HepG2 (cell line): ENCODE results near the gene UBXN6. TPM values are rescaled to one million over a fixed set of nuclear protein-coding genes. Genes with fewer than 3 reads are reported as not detected.

Source experiments
- ATAC-seq: fragments of 200-7000 bp; cut with Tn5 transposase; 3 replicates; pipeline ENCODE4 v1.9.1; 2020; ENCODE audit warnings: mild to moderate bottlenecking, moderate library complexity
- BruUV-seq: library from RNA; stranded (reverse); fragments of 400-500 nt; replicated peaks from 2 replicates; lab custom pipeline; 2021; lab: Mats Ljungman, UMichigan
- CTCF ChIA-PET: fragments of 300-600 bp; formaldehyde crosslinking; extraction: SDS; loops from one replicate; lab custom pipeline; 2021; ENCODE audit warnings: low total read pairs, inconsistent platforms, low intra/inter-chr PET ratio; lab: Yijun Ruan, JAX
- POLR2A ChIA-PET: fragments of 350-600 bp; sonication (Branson Sonifier 250); formaldehyde crosslinking; loops from one replicate; lab custom pipeline; 2020; ENCODE audit warnings: antibody characterized with exemption, inconsistent platforms; lab: Yijun Ruan, JAX
- DNase-seq: peaks from one replicate; pipeline ENCODE4 v3.0.0-alpha.2; 2015; ENCODE audit warnings: low spot score
- FAIRE-seq: peaks from 3 replicates; lab custom pipeline; 2011; peaks lifted over from hg19 to GRCh38; lab: Jason Lieb, UNC
- H2AFZ ChIP-seq: one replicate; pipeline ENCODE4 v1.6.1; 2011; ENCODE audit warnings: low read length, inconsistent platforms
- H3K27ac ChIP-seq: fragments of 300-600 bp; 3 replicates; pipeline ENCODE4 v1.8.0; 2011; ENCODE audit warnings: mixed run types, mild to moderate bottlenecking, mixed read lengths, low read length, inconsistent platforms; ENCODE audit not compliant: insufficient read depth; ENCODE audit errors: extremely low read length
- H3K27me3 ChIP-seq, 2 experiments: fragments of 200-600 bp in 1 of 2; 2 replicates in 1 of 2; 3 replicates in 1 of 2; pipeline versions ENCODE4 v1.6.0 to v1.8.0; 2011; ENCODE audit warnings: low read length in 2 of 2, mild to moderate bottlenecking in 2 of 2, moderate library complexity in 2 of 2, inconsistent platforms in 1 of 2; ENCODE audit not compliant: insufficient read depth in 2 of 2, control insufficient read depth in 1 of 2
- H3K36me3 ChIP-seq, 2 experiments: fragments of 200-600 bp in 1 of 2; replicated peaks in 1 of 2; 2 replicates in 1 of 2; 3 replicates in 1 of 2; pipeline versions ENCODE4 v1.5.1 to v1.8.0; 2011; ENCODE audit warnings: low read length in 2 of 2, inconsistent platforms in 1 of 2; ENCODE audit not compliant: insufficient read depth in 2 of 2, control insufficient read depth in 1 of 2
- H3K4me1 ChIP-seq: 2 replicates; pipeline ENCODE4 v1.5.1; 2012; ENCODE audit warnings: low read length, inconsistent platforms; ENCODE audit not compliant: insufficient read depth
- H3K4me2 ChIP-seq: 2 replicates; pipeline ENCODE4 v1.6.0; 2011; ENCODE audit warnings: low read depth, low read length, inconsistent platforms
- H3K4me3 ChIP-seq, 3 experiments: fragments of 200-600 bp in 1 of 3; sonication (generic), shearing (Covaris generic) in 1 of 3; replicated peaks in 1 of 3; 2 replicates each; pipeline ENCODE4 v1.5.1; 2011 to 2016; ENCODE audit warnings: low read length in 3 of 3, inconsistent platforms in 2 of 3, low read depth in 2 of 3, mild to moderate bottlenecking in 2 of 3, control low read depth in 1 of 3, mixed read lengths in 1 of 3; ENCODE audit not compliant: insufficient read depth in 1 of 3
- H3K79me2 ChIP-seq: one replicate; pipeline ENCODE4 v1.6.1; 2011; ENCODE audit warnings: low read length, inconsistent platforms; ENCODE audit not compliant: insufficient read depth
- H3K9ac ChIP-seq: 2 replicates; pipeline ENCODE4 v1.6.0; 2011; ENCODE audit warnings: mild to moderate bottlenecking, low read depth, low read length, inconsistent platforms; ENCODE audit not compliant: insufficient read depth
- H3K9me3 ChIP-seq: 2 replicates; pipeline ENCODE4 v1.5.1; 2012; ENCODE audit warnings: mild to moderate bottlenecking, low read length
- H4K20me1 ChIP-seq: 2 replicates; pipeline ENCODE4 v1.6.0; 2011; ENCODE audit warnings: inconsistent platforms, mild to moderate bottlenecking, low read length, moderate library complexity; ENCODE audit not compliant: insufficient read depth
- ELF1 ChIP-seq: sonication (generic); formaldehyde crosslinking; IDR thresholded peaks from 2 replicates; pipeline ENCODE4 v1.4.0; 2020; ENCODE audit warnings: missing genetic modification reagents
- FOSL2 ChIP-seq: sonication (generic); formaldehyde crosslinking; IDR thresholded peaks from 2 replicates; pipeline ENCODE4 v1.4.0; 2020; ENCODE audit warnings: missing genetic modification reagents
- HMGXB4 ChIP-seq, 2 experiments: sonication (generic) in 1 of 2; formaldehyde crosslinking in 1 of 2; IDR thresholded peaks; 2 replicates each; pipeline versions ENCODE4 v1.4.0 to v1.6.1; 2018 to 2020; ENCODE audit warnings: missing genetic modification reagents in 2 of 2, borderline replicate concordance in 1 of 2, low read depth in 1 of 2, mild to moderate bottlenecking in 1 of 2, missing biosample characterization in 1 of 2
- HNRNPLL ChIP-seq: fragments of 200-400 bp; formaldehyde crosslinking; IDR thresholded peaks from 2 replicates; pipeline ENCODE4 v1.6.1; 2017; ENCODE audit warnings: mild to moderate bottlenecking, low read depth, low read length; ENCODE audit not compliant: poor library complexity, severe bottlenecking
- IKZF1 ChIP-seq: fragments of 450-650 bp; IDR thresholded peaks from 2 replicates; pipeline ENCODE4 v1.7.1; 2016
- KDM5A ChIP-seq: fragments of 200-600 bp; sonication (generic); IDR thresholded peaks from 2 replicates; pipeline ENCODE4 v1.7.0; 2018; ENCODE audit warnings: antibody characterized with exemption, mild to moderate bottlenecking, low read length, borderline replicate concordance
- MBD4 ChIP-seq: IDR thresholded peaks from 2 replicates; pipeline ENCODE4 v1.6.1; 2012; ENCODE audit warnings: low read length, inconsistent platforms, borderline replicate concordance
- REXO4 ChIP-seq: sonication (generic); formaldehyde crosslinking; IDR thresholded peaks from 2 replicates; pipeline ENCODE4 v1.8.0; 2022; ENCODE audit warnings: missing genetic modification reagents, mild to moderate bottlenecking, borderline replicate concordance
- SMARCC2 ChIP-seq: fragments of 450-650 bp; IDR thresholded peaks from 2 replicates; pipeline ENCODE4 v1.6.1; 2017; ENCODE audit warnings: antibody characterized with exemption, mild to moderate bottlenecking
- TAF15 ChIP-seq: fragments of 200-400 bp; formaldehyde crosslinking; IDR thresholded peaks from one replicate; pipeline ENCODE4 v1.6.1; 2018; ENCODE audit warnings: mild to moderate bottlenecking, low read depth, low read length; ENCODE audit not compliant: poor library complexity, severe bottlenecking
- TEF ChIP-seq: sonication (generic); formaldehyde crosslinking; IDR thresholded peaks from 2 replicates; pipeline ENCODE4 v1.5.0; 2020; ENCODE audit warnings: missing genetic modification reagents
- ZFP41 ChIP-seq: sonication (generic); formaldehyde crosslinking; IDR thresholded peaks from 2 replicates; pipeline ENCODE4 v1.4.0; 2020; ENCODE audit warnings: mild to moderate bottlenecking, missing genetic modification reagents, borderline replicate concordance
- ZHX1 ChIP-seq: sonication (generic); formaldehyde crosslinking; IDR thresholded peaks from 2 replicates; pipeline ENCODE4 v1.8.1; 2022; ENCODE audit warnings: low read depth, mild to moderate bottlenecking, missing genetic modification reagents
- ZNF260 ChIP-seq: sonication (generic); formaldehyde crosslinking; IDR thresholded peaks from 2 replicates; pipeline ENCODE4 v1.4.0; 2020; ENCODE audit warnings: missing genetic modification reagents, low read depth, mild to moderate bottlenecking, borderline replicate concordance
- WGBS: methylation state at CpG from one replicate; pipeline ENCODE4 v1.1.6; 2017; ENCODE audit warnings: low lambda C conversion rate; 5-methylcytosine and 5-hydroxymethylcytosine counted together
- in situ Hi-C: cut with HindIII; loops from 2 replicates; pipeline ENCODE4 v1.10.0; 2017; ENCODE audit warnings: low pct_unique_long_range_greater_than_20kb; ENCODE audit not compliant: extremely low pct_ligation_motif_present
- intact Hi-C: fragments of 100-400 bp; cut with micrococcal nuclease; formaldehyde crosslinking; loops from one replicate; pipeline ENCODE4 v1.10.0; 2022; ENCODE audit not compliant: unreplicated experiment
- polyA plus RNA-seq, 8 experiments: library from polyadenylated mRNA; depleted of rRNA in 3 of 8; stranded (reverse) in 7 of 8; unstranded in 1 of 8; fragments of >200 nt; fragmentation: Illumina TruSeq in 4 of 8; extraction: Trizol in 4 of 8; gene quantifications; 2 replicates each; pipeline versions ENCODE4 v1.2.1 to v1.2.3, GENCODE V29; 2011 to 2016; ENCODE audit warnings: low read depth in 4 of 8, missing spikeins in 1 of 8, mixed read lengths in 1 of 8; ENCODE audit not compliant: insufficient read depth in 1 of 8
- total RNA-seq, 5 experiments: library from RNA; depleted of rRNA; stranded (reverse); fragments of >200 nt; fragmentation: Illumina TruSeq; extraction: Trizol; gene quantifications; 2 replicates each; pipeline ENCODE4 v1.2.3, GENCODE V29; 2016; ENCODE audit warnings: low read depth in 1 of 5

The UBXN6 gene
- total and polyA plus RNA-seq, 2 of the 13 experiments (the other 11 are each of a cell fraction or from before 2014, with no cell fraction given) = 34.9 to 35.5 TPM

GRCh38 chr19:4401769-4402170, 55.8 kb downstream of the UBXN6 start (continued):
- TF ChIP-seq ZHX1 (CRISPR knock-in tag) = no peak
- TF ChIP-seq TEF (CRISPR knock-in tag) = no peak
- no peak for TF ChIP-seq REXO4 (CRISPR knock-in tag)
- 0 out of 2 replicates have a peak, but pooled peaks have one; percentile 43 for TF ChIP-seq KDM5A
- TF ChIP-seq FOSL2 = no peak

- H3K27me3 ChIP-seq = no peaks in the 10 kb centered on the region; a peak in 1 of 5 replicates
- BruUV-seq = no TSS peak
- POLR2A ChIA-PET = interaction anchor here (0.6 to 1.4 kb wide), 4 partner anchors 9 to 516 kb away, joined by 3 to 14 read pairs (median 3); partner anchors contain the start of gene MPND
- CTCF ChIA-PET = interaction anchor here (0.5 to 3.7 kb wide), 6 partner anchors 10 to 133 kb away, joined by 3 to 27 read pairs (median 4); no protein-coding TSS in a partner anchor
- peak; percentile 82 for DNase-seq
- intact Hi-C loops = loop anchor here (5.0 kb wide), 2 partner anchors 57 to 133 kb away; partner anchors contain the start of gene UBXN6
- H3K79me2 ChIP-seq = peaks cover 68% of the 10 kb centered on the region
- peak; percentile 49 for FAIRE-seq
- H3K4me1 ChIP-seq = peaks cover 69% of the 10 kb centered on the region
- H3K9me3 ChIP-seq = no peaks in the 10 kb centered on the region
- H3K4me3 ChIP-seq = peak within 1 kb of the TSS; percentile 97 to 99 (median 97)
- in situ Hi-C loops = no loop called here
- peak within 1 kb of the TSS; percentile 84 for H3K27ac ChIP-seq
- H4K20me1 ChIP-seq = peaks cover 7% of the 10 kb centered on the region
- no peak within 1 kb of the TSS for H2AFZ ChIP-seq
- peak; percentile 64 for ATAC-seq
- peak within 1 kb of the TSS; percentile 96 for H3K4me2 ChIP-seq
- H3K36me3 ChIP-seq = peaks cover 7 to 14% of the 10 kb centered on the region in 2 experiments
- peak within 1 kb of the TSS; percentile 87 for H3K9ac ChIP-seq
- 0% methylated on average over 10 of the region's 90 CpGs for WGBS
- TF ChIP-seq MBD4 = no peak
- no peak for TF ChIP-seq TAF15
- TF ChIP-seq IKZF1 = no peak
- TF ChIP-seq ELF1 (CRISPR knock-in tag) = peak; percentile 74
- no peak for TF ChIP-seq HNRNPLL
- no peak for TF ChIP-seq ZFP41
- peak; percentile 77 to 97; a peak in 3 of 4 replicates for TF ChIP-seq HMGXB4 (CRISPR knock-in tag; IDR thresholded peaks at IDR 0.05; ENCODE audit: borderline replicate concordance in 1 of 2, low read depth in 1 of 2)
- TF ChIP-seq SMARCC2 = no peak
- TF ChIP-seq ZNF260 = no peak
Observed at GRCh38 chr19:4400135-4400936, 57.3 kb downstream of the UBXN6 start, which contains the start of gene SH3GL1. TSS of gene SH3GL1 (minus strand) at chr19:4400547. CDS start at chr19:4400368, 179 bp downstream.
